Upper lobe of right lung (tissue), 1 donor: ENCODE measurements around the gene EIF2B5. TPM values are rescaled to one million over a fixed set of nuclear protein-coding genes. Genes with fewer than 3 reads are reported as not detected.
A peak's percentile ranks its signal among the peaks of the same experiment; 100 is the strongest.

Experiments used
- ATAC-seq: fragments of 200-7000 bp; cut with Tn5 transposase; one replicate; pipeline ENCODE4 v1.9.1; 2020; ENCODE audit warnings: mild to moderate bottlenecking, moderate library complexity
- DNase-seq: peaks from one replicate; pipeline ENCODE4 v3.0.0-alpha.2; 2020
- H3K27ac ChIP-seq: fragments of 200-600 bp; one replicate; pipeline ENCODE4 v1.8.0; 2022
- H3K27me3 ChIP-seq: fragments of 200-600 bp; one replicate; pipeline ENCODE4 v1.8.0; 2022; ENCODE audit warnings: mild to moderate bottlenecking
- H3K36me3 ChIP-seq: fragments of 200-600 bp; one replicate; pipeline ENCODE4 v1.8.0; 2022
- H3K4me1 ChIP-seq: fragments of 200-600 bp; one replicate; pipeline ENCODE4 v1.8.0; 2022
- H3K4me3 ChIP-seq: fragments of 200-600 bp; one replicate; pipeline ENCODE4 v1.8.0; 2022; ENCODE audit warnings: mild to moderate bottlenecking
- H3K9me3 ChIP-seq: fragments of 200-600 bp; one replicate; pipeline ENCODE4 v1.8.0; 2022
- CTCF ChIP-seq: fragments of 200-600 bp; IDR thresholded peaks from one replicate; pipeline ENCODE4 v1.8.0; 2022; ENCODE audit warnings: antibody characterized with exemption
- intact Hi-C: fragments of 100-400 bp; cut with DNase I; formaldehyde crosslinking; loops from one replicate; pipeline ENCODE4 v1.11.0; 2022
- total RNA-seq: library from RNA; stranded (reverse); fragmentation: NEBNext Ultra II Directional; extraction: Animal tissue kit (Norgen Biotek cat#: 25700); gene quantifications from one replicate; pipeline ENCODE4 v1.2.1, GENCODE V29; 2021
- donor health status: DM: no; HTN: yes; CAD: no; lungs with severe emphysema.

EIF2B5 gene
- total RNA-seq, 1 donor from 2014 or later: 37.6 TPM

GRCh38 chr3:184177767-184178306 is 42.7 kb downstream of the EIF2B5 start:
- H3K36me3 ChIP-seq: peaks cover 60% of the 10 kb centered on the region
- H3K27me3 ChIP-seq: no peaks in the 10 kb centered on the region
- DNase-seq: no peak
- peaks cover 38% of the 10 kb centered on the region for H3K4me1 ChIP-seq
- no peak for ATAC-seq
- intact Hi-C loops: no loop called here
- H3K27ac ChIP-seq: peak overlapping the region; percentile 1
- H3K9me3 ChIP-seq: no peaks in the 10 kb centered on the region
- H3K4me3 ChIP-seq: peak overlapping the region; percentile 100
- no peak for TF ChIP-seq CTCF

GRCh38 chr3:184178521-184179138 is 43.5 kb downstream of the EIF2B5 start:
- no peaks in the 10 kb centered on the region for H3K9me3 ChIP-seq
- no peaks in the 10 kb centered on the region for H3K27me3 ChIP-seq
- DNase-seq (no peak), ATAC-seq (peak; percentile 4)
- no peak overlapping the region for H3K27ac ChIP-seq
- intact Hi-C loops: no loop called here
- peaks cover 38% of the 10 kb centered on the region for H3K4me1 ChIP-seq
- H3K36me3 ChIP-seq: peaks cover 68% of the 10 kb centered on the region
- no peak overlapping the region for H3K4me3 ChIP-seq
- TF ChIP-seq CTCF: no peak

GRCh38 chr3:184180165-184180564 is 45.0 kb downstream of the EIF2B5 start:
- DNase-seq (no peak), ATAC-seq (no peak)
- no peaks in the 10 kb centered on the region for H3K27me3 ChIP-seq
- intact Hi-C loops: no loop called here
- H3K27ac ChIP-seq: no peak overlapping the region
- peaks cover 35% of the 10 kb centered on the region for H3K4me1 ChIP-seq
- TF ChIP-seq CTCF: no peak
- no peak overlapping the region for H3K4me3 ChIP-seq
- no peaks in the 10 kb centered on the region for H3K9me3 ChIP-seq
- H3K36me3 ChIP-seq: peaks cover 77% of the 10 kb centered on the region

- TF ChIP-seq CTCF: no peak
- Histone ChIP-seq H3K4me3 (no peak overlapping the region), H3K27me3 (no peaks in the 10 kb centered on the region), H3K9me3 (no peaks in the 10 kb centered on the region), H3K36me3 (peaks cover 77% of the 10 kb centered on the region), H3K27ac (no peak overlapping the region), H3K4me1 (peaks cover 31% of the 10 kb centered on the region)
- ATAC-seq (no peak), DNase-seq (no peak)
- intact Hi-C loops: no loop called here
These were observed 46.4 kb downstream of the EIF2B5 start for GRCh38 chr3:184181596-184181995.

- Histone ChIP-seq H3K27me3 (no peaks in the 10 kb centered on the region), H3K27ac (no peak overlapping the region), H3K4me1 (peaks cover 22% of the 10 kb centered on the region), H3K36me3 (peaks cover 66% of the 10 kb centered on the region), H3K9me3 (no peaks in the 10 kb centered on the region), H3K4me3 (no peak overlapping the region)
- no peak for ATAC-seq
- intact Hi-C loops: no loop called here
- no peak for TF ChIP-seq CTCF
- no peak for DNase-seq
These were observed 48.5 kb downstream of the EIF2B5 start for GRCh38 chr3:184183679-184184078.
